ENCODE measurements around the gene OR10D3.
"Not testable (repeated sequence)": the region's sequence is repeated elsewhere in the genome, so short reads cannot be mapped to it uniquely, and the experiment has no call there.

Gene OR10D3

GRCh38 chr11:124214027-124214426 lies 30.9 kb downstream of the OR10D3 start:
- no peak for DNase-seq (ENCODE audit: low read depth)
- H3K4me3 ChIP-seq (ENCODE audit: control insufficient read depth, low read depth, low read length), result no peak overlapping the region
- TF ChIP-seq CTCF (IDR thresholded peaks at IDR 0.05; ENCODE audit: control insufficient read depth, insufficient read depth, low read depth, low read length, missing control alignments), result no peak

- TF ChIP-seq CTCF (IDR thresholded peaks at IDR 0.05; ENCODE audit: control insufficient read depth, insufficient read depth, low read depth, low read length, missing control alignments), result no peak
- H3K4me3 ChIP-seq (ENCODE audit: control insufficient read depth, low read depth, low read length), result no peak overlapping the region
- DNase-seq (ENCODE audit: low read depth), result no peak
Observed at GRCh38 chr11:124219126-124219525, 36.0 kb downstream of the OR10D3 start.

DNA sequence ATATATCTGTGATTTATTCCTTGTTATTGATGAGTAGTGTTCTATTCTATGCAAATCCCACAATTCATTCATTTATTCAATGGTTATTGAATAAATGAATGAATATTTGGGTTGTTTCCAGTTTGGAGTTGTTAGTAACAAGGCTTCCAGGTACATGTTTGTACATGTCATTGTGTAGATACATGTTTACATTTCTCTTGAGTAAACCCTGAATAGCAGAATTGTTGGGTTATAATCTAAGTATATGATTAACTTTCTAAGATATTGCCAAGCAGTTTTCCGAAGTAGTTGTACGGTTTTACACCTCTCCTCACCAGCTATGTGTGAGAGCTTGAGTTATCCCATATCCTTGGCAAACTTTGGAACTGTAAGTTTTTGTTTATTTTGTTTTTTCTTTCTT lies 39.3 kb downstream of the OR10D3 start:
- no peak overlapping the region for H3K4me3 ChIP-seq (ENCODE audit: control insufficient read depth, low read depth, low read length)
- TF ChIP-seq CTCF (IDR thresholded peaks at IDR 0.05; ENCODE audit: control insufficient read depth, insufficient read depth, low read depth, low read length, missing control alignments), result no peak

GRCh38 chr11:124224618-124225423 lies 41.7 kb downstream of the OR10D3 start:
- not testable (repeated sequence) for DNase-seq (ENCODE audit: low read depth); H3K4me3 ChIP-seq (ENCODE audit: control insufficient read depth, low read depth, low read length)

More for the DNA sequence above, 39.3 kb downstream of the OR10D3 start:
- DNase-seq (ENCODE audit: low read depth), result no peak

DNA sequence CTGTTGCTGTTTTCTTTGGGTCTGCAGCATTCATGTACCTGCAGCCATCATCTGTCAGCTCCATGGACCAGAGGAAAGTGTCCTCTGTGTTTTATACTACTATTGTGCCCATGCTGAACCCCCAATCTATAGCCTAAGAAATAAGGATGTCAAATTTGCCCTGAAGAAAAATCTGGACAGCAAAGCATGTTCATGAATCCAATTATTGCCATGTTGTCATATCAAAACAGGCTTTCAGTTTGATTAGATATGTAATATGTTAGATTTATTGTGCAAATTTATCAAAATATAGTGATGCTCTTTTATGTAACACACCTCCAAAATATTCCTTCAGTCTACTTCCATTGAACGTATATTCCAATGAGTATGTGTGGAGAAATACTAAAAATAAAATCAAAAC lies 42.3 kb downstream of the OR10D3 start:
- no peak overlapping the region for H3K4me3 ChIP-seq (ENCODE audit: control insufficient read depth, low read depth, low read length)
- TF ChIP-seq CTCF (IDR thresholded peaks at IDR 0.05; ENCODE audit: control insufficient read depth, insufficient read depth, low read depth, low read length, missing control alignments), result no peak
- no peak for DNase-seq (ENCODE audit: low read depth)

DNA sequence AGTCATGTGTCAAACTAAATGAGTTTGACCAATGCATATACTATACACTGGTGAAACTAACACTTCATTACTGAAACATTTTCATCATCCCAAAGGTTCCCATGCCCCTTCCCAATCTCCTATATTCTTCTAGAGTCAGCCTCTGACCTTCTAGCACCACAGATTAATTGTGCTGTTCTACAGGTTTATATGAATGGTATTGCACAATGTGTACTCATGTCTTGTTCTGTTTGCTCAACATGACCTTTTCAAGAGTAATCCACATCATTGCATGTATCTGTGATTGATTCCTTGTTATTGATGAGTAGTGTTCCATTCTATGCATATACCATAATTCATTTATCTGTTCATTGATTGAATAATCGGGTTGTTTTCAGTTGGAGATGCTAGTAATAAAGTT lies 50.2 kb downstream of the OR10D3 start:
- no peak overlapping the region for H3K4me3 ChIP-seq (ENCODE audit: control insufficient read depth, low read depth, low read length)
- DNase-seq (ENCODE audit: low read depth), result no peak
- TF ChIP-seq CTCF (IDR thresholded peaks at IDR 0.05; ENCODE audit: control insufficient read depth, insufficient read depth, low read depth, low read length, missing control alignments), result no peak
